Liver (tissue), 3 donors: ENCODE data around the gene CD96.

Experiments used
- CTCF ChIP-seq: fragments of 150-350 bp; IDR thresholded peaks from 2 replicates; pipeline ENCODE4 v1.5.1; 2017; ENCODE audit warnings: improper control_type of control experiment, low read depth, low read length; ENCODE audit not compliant: missing input control
- JUND ChIP-seq, 2 donors: IDR thresholded peaks; 2 replicates each; pipeline ENCODE4 v1.6.1; 2016; ENCODE audit warnings: antibody characterized with exemption in 2 of 2
- MAX ChIP-seq: IDR thresholded peaks from 2 replicates; pipeline ENCODE4 v1.6.1; 2016; ENCODE audit warnings: antibody characterized with exemption
- RAD21 ChIP-seq, 2 donors: IDR thresholded peaks; 2 replicates each; pipeline ENCODE4 v1.6.1; 2016; ENCODE audit warnings: antibody characterized with exemption in 2 of 2, mild to moderate bottlenecking in 2 of 2
- REST ChIP-seq: IDR thresholded peaks from 2 replicates; pipeline ENCODE4 v1.6.1; 2016; ENCODE audit warnings: antibody characterized with exemption, mild to moderate bottlenecking
- donor health status: healthy.
- donor health status: healthy.

- TF ChIP-seq CTCF (peak; percentile 24), MAX (no peak), RAD21 (IDR thresholded peaks at IDR 0.05) (peak; percentile 67 to 68), JUND (IDR thresholded peaks at IDR 0.05) (no peak), REST (no peak)
Observed at GRCh38 chr3:111577798-111578685, 36.0 kb downstream of the CD96 start.
